ENCODE measurements around the gene MUC2.

Gene MUC2

DNA sequence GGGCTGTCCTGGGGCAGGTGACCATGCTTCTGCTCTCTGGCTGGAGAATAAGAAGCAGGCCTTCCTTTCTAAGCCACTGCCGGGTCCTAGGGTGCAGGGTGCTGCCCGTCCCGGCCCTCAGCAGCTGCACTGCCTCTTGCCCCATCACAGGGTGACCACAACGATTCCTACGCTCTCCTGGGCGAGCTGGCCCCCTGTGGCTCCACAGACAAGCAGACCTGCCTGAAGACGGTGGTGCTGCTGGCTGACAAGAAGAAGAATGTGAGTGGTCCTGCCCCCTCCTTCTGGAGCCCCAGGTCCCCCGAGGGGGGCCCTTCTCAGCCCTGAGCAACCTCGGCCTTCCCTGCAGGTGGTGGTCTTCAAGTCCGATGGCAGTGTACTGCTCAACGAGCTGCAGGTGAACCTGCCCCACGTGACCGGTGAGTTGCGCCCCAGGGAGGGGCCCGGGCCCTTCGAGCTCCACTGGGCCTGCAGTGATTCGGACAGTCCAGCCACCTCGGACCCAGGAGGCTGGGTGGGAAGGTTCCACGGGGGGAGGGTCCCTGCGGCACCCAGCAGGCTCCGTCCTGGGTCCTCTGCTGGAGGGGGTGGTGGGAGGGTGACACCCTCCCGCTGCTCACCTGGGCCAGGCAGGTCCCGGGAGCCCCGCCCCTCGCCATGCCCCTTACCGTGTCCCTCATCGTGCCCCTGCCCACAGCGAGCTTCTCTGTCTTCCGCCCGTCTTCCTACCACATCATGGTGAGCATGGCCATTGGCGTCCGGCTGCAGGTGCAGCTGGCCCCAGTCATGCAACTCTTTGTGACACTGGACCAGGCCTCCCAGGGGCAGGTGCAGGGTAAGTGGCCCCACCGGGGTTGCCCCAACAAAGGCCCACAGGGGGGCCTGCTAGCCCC lies 8.3 kb downstream of the MUC2 start:
- Histone ChIP-seq H3K9me2 (replicated peaks; ENCODE audit: low read depth, low read length) (no peaks in the 10 kb centered on the region), H3K4me2 (ENCODE audit: low read depth, low read length, poor library complexity, severe bottlenecking) (no peak overlapping the region), H4K20me1 (ENCODE audit: insufficient read depth, low read length, poor library complexity, severe bottlenecking) (no peaks in the 10 kb centered on the region), H3F3A (ENCODE audit: low read depth) (no peaks in the 10 kb centered on the region), H3K79me2 (ENCODE audit: insufficient read depth, low read length) (no peaks in the 10 kb centered on the region), H3K4me1 (ENCODE audit: insufficient read depth, low read length, poor library complexity, severe bottlenecking) (no peaks in the 10 kb centered on the region), H3K36me3 (ENCODE audit: insufficient read depth, low read length) (no peaks in the 10 kb centered on the region), H3K4me3 (ENCODE audit: low read length, poor library complexity, severe bottlenecking) (no peak overlapping the region), H3K9me3 (ENCODE audit: insufficient read depth, low read depth, low read length) (no peaks in the 10 kb centered on the region), H2AFZ (ENCODE audit: low read length) (no peak overlapping the region), H3K27me3 (ENCODE audit: insufficient read depth, low read length, poor library complexity, severe bottlenecking) (no peaks in the 10 kb centered on the region), H3K9ac (ENCODE audit: low read depth, low read length, poor library complexity, severe bottlenecking) (no peak overlapping the region)
- no peak for TF ChIP-seq EZH2phosphoT487 (IDR thresholded peaks at IDR 0.05; ENCODE audit: borderline replicate concordance)
- TF ChIP-seq CTCF (conservative IDR thresholded peaks at IDR 0.05; ENCODE audit: low read length), result no peak

DNA sequence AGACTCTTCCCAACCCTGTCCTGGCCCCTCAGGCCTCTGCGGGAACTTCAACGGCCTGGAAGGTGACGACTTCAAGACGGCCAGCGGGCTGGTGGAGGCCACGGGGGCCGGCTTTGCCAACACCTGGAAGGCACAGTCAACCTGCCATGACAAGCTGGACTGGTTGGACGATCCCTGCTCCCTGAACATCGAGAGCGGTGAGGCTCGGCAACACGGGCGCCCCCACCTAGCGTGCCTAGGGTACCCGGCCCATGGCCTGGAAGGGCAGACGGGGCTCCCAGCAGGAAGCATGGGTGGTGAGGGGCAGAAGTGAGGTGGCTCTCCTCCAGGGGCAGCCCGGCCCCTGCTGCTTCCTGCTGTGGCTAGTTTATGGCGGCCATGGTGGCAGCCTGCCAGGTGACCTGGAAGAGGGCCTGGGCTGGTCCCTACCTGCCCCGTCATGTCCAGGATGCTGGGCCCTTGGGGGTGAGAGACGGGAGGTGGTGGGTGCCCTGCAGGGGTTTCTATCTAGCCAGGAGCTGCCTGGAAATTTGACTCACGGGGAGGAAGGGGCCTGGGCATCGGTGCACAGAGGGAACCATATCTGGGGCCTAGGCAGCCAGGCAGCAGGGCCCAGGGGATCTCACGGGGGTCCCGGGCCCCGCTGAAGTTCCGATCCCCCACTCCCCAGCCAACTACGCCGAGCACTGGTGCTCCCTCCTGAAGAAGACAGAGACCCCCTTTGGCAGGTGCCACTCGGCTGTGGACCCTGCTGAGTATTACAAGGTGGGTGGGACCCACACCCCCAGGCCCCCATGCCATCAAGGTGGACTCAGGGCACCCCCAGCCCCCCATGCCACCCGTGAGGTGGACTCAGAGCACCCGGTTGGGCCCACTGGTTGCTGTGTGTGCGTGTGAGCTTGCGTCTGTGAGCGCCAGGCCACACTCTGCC lies 9.2 kb downstream of the MUC2 start:
- Histone ChIP-seq H4K20me1 (ENCODE audit: insufficient read depth, low read length, poor library complexity, severe bottlenecking) (no peaks in the 10 kb centered on the region), H3K9me2 (replicated peaks; ENCODE audit: low read depth, low read length) (no peaks in the 10 kb centered on the region), H3K79me2 (ENCODE audit: insufficient read depth, low read length) (no peaks in the 10 kb centered on the region), H3K4me3 (ENCODE audit: low read length, poor library complexity, severe bottlenecking) (no peak overlapping the region), H3K36me3 (ENCODE audit: insufficient read depth, low read length) (no peaks in the 10 kb centered on the region), H3K9ac (ENCODE audit: low read depth, low read length, poor library complexity, severe bottlenecking) (no peak overlapping the region), H3K9me3 (ENCODE audit: insufficient read depth, low read depth, low read length) (0 out of 2 replicates have a peak, but pooled peaks cover 1% of the 10 kb centered on the region), H3F3A (ENCODE audit: low read depth) (no peaks in the 10 kb centered on the region), H3K4me1 (ENCODE audit: insufficient read depth, low read length, poor library complexity, severe bottlenecking) (no peaks in the 10 kb centered on the region), H3K4me2 (ENCODE audit: low read depth, low read length, poor library complexity, severe bottlenecking) (no peak overlapping the region), H3K27me3 (ENCODE audit: insufficient read depth, low read length, poor library complexity, severe bottlenecking) (no peaks in the 10 kb centered on the region), H2AFZ (ENCODE audit: low read length) (no peak overlapping the region)
- TF ChIP-seq EZH2phosphoT487 (IDR thresholded peaks at IDR 0.05; ENCODE audit: borderline replicate concordance), result no peak
- TF ChIP-seq CTCF (conservative IDR thresholded peaks at IDR 0.05; ENCODE audit: low read length), result no peak

DNA sequence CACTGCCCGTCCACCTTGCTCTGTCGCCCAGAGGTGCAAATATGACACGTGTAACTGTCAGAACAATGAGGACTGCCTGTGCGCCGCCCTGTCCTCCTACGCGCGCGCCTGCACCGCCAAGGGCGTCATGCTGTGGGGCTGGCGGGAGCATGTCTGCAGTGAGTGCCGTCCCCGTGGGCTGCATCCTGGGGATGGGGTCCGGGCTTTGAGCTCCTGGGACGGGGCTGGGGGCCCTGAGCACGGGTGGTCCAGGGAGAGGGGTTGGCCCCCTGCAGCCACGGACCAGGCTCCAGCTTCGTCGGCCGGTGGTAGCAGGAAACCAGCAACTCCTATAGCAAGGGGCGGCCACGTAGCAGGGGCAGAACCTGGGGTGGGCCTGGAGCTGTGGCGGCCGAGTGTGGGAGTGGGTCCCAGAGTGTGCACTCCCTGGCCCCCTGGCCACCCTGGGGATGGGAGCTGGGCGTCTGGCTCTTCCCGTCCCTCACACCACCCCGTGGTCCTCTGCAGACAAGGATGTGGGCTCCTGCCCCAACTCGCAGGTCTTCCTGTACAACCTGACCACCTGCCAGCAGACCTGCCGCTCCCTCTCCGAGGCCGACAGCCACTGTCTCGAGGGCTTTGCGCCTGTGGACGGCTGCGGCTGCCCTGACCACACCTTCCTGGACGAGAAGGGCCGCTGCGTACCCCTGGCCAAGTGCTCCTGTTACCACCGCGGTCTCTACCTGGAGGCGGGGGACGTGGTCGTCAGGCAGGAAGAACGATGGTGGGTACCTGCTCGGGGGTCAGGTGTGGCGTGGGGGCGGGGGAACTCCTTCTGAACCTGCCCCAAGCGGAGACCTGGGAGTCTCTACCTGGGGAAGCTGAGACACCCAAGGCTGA lies 10.1 kb downstream of the MUC2 start:
- TF ChIP-seq CTCF (conservative IDR thresholded peaks at IDR 0.05; ENCODE audit: low read length) (no peak), EZH2phosphoT487 (IDR thresholded peaks at IDR 0.05; ENCODE audit: borderline replicate concordance) (no peak)
- no peaks in the 10 kb centered on the region for H3K4me1 ChIP-seq (ENCODE audit: insufficient read depth, low read length, poor library complexity, severe bottlenecking)
- no peaks in the 10 kb centered on the region for H3F3A ChIP-seq (ENCODE audit: low read depth)
- no peak overlapping the region for H3K4me3 ChIP-seq (ENCODE audit: low read length, poor library complexity, severe bottlenecking)
- no peaks in the 10 kb centered on the region for H3K27me3 ChIP-seq (ENCODE audit: insufficient read depth, low read length, poor library complexity, severe bottlenecking)
- peaks cover 7% of the 10 kb centered on the region; the same call in 1 of the 2 replicates for H3K9me3 ChIP-seq (ENCODE audit: insufficient read depth, low read depth, low read length)
- H2AFZ ChIP-seq (ENCODE audit: low read length), result no peak overlapping the region
- no peak overlapping the region for H3K9ac ChIP-seq (ENCODE audit: low read depth, low read length, poor library complexity, severe bottlenecking)
- H3K4me2 ChIP-seq (ENCODE audit: low read depth, low read length, poor library complexity, severe bottlenecking), result no peak overlapping the region
- H4K20me1 ChIP-seq (ENCODE audit: insufficient read depth, low read length, poor library complexity, severe bottlenecking), result no peaks in the 10 kb centered on the region
- H3K9me2 ChIP-seq (replicated peaks; ENCODE audit: low read depth, low read length), result no peaks in the 10 kb centered on the region
- H3K36me3 ChIP-seq (ENCODE audit: insufficient read depth, low read length), result no peaks in the 10 kb centered on the region
- H3K79me2 ChIP-seq (ENCODE audit: insufficient read depth, low read length), result no peaks in the 10 kb centered on the region
